Prostate gland (tissue), 2 donors: ENCODE measurements around the gene SNRK. TPM values are rescaled to one million over a fixed set of nuclear protein-coding genes. Genes with fewer than 3 reads are reported as not detected.
A peak's percentile ranks its signal among the peaks of the same experiment; 100 is the strongest.

Experiments
- DNase-seq: peaks from one replicate; pipeline ENCODE4 v3.0.0-alpha.2; 2019; ENCODE audit warnings: low spot score
- H3K27ac ChIP-seq, 2 donors: fragments of 200-600 bp; sonication (generic); 2 replicates each; pipeline ENCODE4 v1.5.1; 2017 to 2019
- H3K27me3 ChIP-seq: fragments of 200-600 bp; sonication (generic); replicated peaks from 2 replicates; pipeline ENCODE4 v1.5.1; 2019; ENCODE audit not compliant: insufficient read depth
- H3K36me3 ChIP-seq, 2 donors: fragments of 200-600 bp; sonication (generic); 1 replicate in 1 of 2; 2 replicates in 1 of 2; pipeline versions ENCODE4 v1.5.1 to v1.8.1; 2017 to 2019
- H3K4me1 ChIP-seq: fragments of 200-600 bp; sonication (generic); replicated peaks from 2 replicates; pipeline ENCODE4 v1.5.1; 2019
- H3K4me3 ChIP-seq, 2 donors: fragments of 200-600 bp; sonication (generic); 2 replicates each; pipeline ENCODE4 v1.5.1; 2017 to 2019
- H3K9me3 ChIP-seq: fragments of 200-600 bp; sonication (generic); 2 replicates; pipeline ENCODE4 v1.5.1; 2017
- POLR2A ChIP-seq: fragments of 450-650 bp; IDR thresholded peaks from one replicate; pipeline ENCODE4 v1.6.1; 2016; ENCODE audit warnings: antibody characterized with exemption, mild to moderate bottlenecking
- POLR2AphosphoS5 ChIP-seq: sonication (generic); formaldehyde crosslinking; IDR thresholded peaks from one replicate; pipeline ENCODE4 v1.6.1; 2017; ENCODE audit warnings: antibody characterized with exemption
- WGBS: methylation state at CpG from one replicate; pipeline ENCODE4 v1.1.5; 2018; 5-methylcytosine and 5-hydroxymethylcytosine counted together
- intact Hi-C: fragments of 100-400 bp; cut with DNase I; formaldehyde crosslinking; loops from one replicate; pipeline ENCODE4 v1.14.2; 2022
- total RNA-seq, 2 donors: library from RNA; depleted of rRNA; stranded (reverse); fragments of >200 nt; gene quantifications; one replicate each; pipeline ENCODE4 v1.1.0, GENCODE V29; 2016
- TF ChIP-seq, protein P1 (sequence below), 4 experiments: fragments of 200-600 bp in 2 of 4; fragments of 450-650 bp in 2 of 4; sonication (generic) in 2 of 4; IDR thresholded peaks; 1 replicate in 3 of 4; 2 replicates in 1 of 4; pipeline ENCODE4 v1.5.1; 2016 to 2019; ENCODE audit warnings: antibody characterized with exemption in 4 of 4, mild to moderate bottlenecking in 2 of 4, moderate library complexity in 2 of 4

Gene SNRK
- total RNA-seq, 2 donors from 2014 or later: 18.9 to 38.1 TPM

DNA sequence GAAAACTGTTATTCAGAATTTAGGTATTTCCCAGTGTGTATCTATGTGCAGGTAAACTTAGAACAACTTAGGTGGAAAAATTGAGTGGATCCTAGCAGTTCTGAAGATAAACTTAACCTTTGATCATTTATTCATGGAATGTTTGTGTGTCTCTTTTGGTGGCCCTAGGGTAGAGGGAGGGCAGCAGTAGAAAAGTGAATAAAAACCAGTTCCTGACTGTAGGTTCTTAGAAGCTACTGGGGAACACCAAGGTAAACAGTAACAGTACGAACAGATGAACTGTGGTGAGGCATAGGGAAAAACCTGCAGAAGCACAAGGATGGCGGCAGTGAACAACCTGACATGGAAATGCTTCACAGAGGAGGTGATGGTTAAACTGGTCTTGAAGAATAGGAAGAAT lies 2.5 kb downstream of the SNRK start:
- H3K36me3 ChIP-seq: no peaks in the 10 kb centered on the region
- no peaks in the 10 kb centered on the region for H3K27me3 ChIP-seq
- no peak for TF ChIP-seq POLR2A
- WGBS: 68% methylated on average over 2 of the region's 2 CpGs
- no peak for DNase-seq
- peak overlapping the region; percentile 36 to 88 for H3K27ac ChIP-seq
- no peaks in the 10 kb centered on the region for H3K9me3 ChIP-seq
- H3K4me3 ChIP-seq: peak overlapping the region in 1 of 2 donors; percentile 65
- intact Hi-C loops: loop anchor here (10.0 kb wide), 3 partner anchors 124 to 304 kb away; partner anchors contain the start of gene POMGNT2
- H3K4me1 ChIP-seq: no peaks in the 10 kb centered on the region

DNA sequence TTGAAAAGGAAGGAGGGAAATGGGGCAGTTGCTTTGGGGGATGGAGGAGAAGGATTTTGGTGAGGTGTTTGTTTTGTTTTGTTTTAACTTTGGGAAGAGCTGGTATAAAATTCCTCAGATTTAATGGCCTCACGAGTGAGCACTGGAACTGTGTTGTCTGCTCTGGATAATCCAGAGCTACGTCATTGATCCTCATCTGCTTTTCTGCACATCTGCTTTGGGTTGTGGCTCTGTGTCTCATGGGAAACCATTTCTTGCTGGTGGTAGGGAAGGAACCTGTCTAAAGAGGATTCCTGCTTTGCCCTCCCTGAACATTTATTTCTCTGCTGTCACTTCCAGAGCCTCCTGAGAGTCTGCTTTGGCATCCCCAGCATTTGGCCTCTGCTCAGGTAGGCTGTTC lies 3.1 kb downstream of the SNRK start:
- Histone ChIP-seq H3K4me3 (no peak overlapping the region), H3K27me3 (no peaks in the 10 kb centered on the region), H3K36me3 (no peaks in the 10 kb centered on the region), H3K4me1 (no peaks in the 10 kb centered on the region), H3K9me3 (no peaks in the 10 kb centered on the region), H3K27ac (peak overlapping the region in 1 of 2 donors; percentile 88)
- intact Hi-C loops: loop anchor here (10.0 kb wide), 3 partner anchors 125 to 305 kb away; partner anchors contain the start of gene POMGNT2
- 78% methylated on average over 2 of the region's 2 CpGs for WGBS
- DNase-seq: no peak
- no peak for TF ChIP-seq POLR2A
- TF ChIP-seq POLR2AphosphoS5: no peak
- TF ChIP-seq, protein P1, sequence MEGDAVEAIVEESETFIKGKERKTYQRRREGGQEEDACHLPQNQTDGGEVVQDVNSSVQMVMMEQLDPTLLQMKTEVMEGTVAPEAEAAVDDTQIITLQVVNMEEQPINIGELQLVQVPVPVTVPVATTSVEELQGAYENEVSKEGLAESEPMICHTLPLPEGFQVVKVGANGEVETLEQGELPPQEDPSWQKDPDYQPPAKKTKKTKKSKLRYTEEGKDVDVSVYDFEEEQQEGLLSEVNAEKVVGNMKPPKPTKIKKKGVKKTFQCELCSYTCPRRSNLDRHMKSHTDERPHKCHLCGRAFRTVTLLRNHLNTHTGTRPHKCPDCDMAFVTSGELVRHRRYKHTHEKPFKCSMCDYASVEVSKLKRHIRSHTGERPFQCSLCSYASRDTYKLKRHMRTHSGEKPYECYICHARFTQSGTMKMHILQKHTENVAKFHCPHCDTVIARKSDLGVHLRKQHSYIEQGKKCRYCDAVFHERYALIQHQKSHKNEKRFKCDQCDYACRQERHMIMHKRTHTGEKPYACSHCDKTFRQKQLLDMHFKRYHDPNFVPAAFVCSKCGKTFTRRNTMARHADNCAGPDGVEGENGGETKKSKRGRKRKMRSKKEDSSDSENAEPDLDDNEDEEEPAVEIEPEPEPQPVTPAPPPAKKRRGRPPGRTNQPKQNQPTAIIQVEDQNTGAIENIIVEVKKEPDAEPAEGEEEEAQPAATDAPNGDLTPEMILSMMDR (IDR thresholded peaks at IDR 0.05): no peak

DNA sequence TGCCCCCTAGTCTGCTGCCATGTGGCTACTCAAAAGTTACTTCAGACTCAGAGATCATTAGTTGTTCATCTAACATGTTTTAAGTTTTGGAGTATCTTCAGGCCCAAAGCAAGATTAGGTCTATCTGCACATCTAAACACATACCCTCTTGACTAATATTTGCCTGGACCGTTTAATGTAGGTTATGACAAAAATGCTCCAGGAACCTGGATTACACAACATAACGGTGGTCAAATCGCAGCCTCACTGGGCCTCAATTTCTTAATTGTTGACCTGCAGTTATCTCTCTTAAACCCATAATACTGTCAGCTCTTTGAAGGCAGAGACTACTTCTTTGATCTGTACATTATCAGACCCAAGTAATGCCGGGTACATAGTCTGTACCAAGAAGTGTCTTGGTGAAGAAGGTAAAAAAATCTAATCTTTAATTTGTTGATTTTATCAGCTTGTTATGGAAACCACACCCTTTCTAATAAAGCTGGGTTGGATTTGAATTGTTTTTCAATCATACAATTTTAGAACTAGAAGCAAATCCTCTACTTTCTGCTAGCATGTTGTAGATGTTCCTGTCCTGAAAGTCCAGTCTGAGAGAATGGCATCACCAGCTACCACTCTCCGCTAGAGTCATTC lies 3.6 kb downstream of the SNRK start:
- Histone ChIP-seq H3K4me3 (no peak overlapping the region), H3K27me3 (no peaks in the 10 kb centered on the region), H3K9me3 (no peaks in the 10 kb centered on the region), H3K36me3 (no peaks in the 10 kb centered on the region), H3K4me1 (no peaks in the 10 kb centered on the region), H3K27ac (peak overlapping the region in 1 of 2 donors; percentile 88)
- 64% methylated on average over 5 of the region's 5 CpGs for WGBS
- DNase-seq: no peak
- intact Hi-C loops: loop anchor here (10.0 kb wide), 3 partner anchors 125 to 305 kb away; partner anchors contain the start of gene POMGNT2
- TF ChIP-seq, protein P1 (IDR thresholded peaks at IDR 0.05): no peak
- no peak for TF ChIP-seq POLR2A
- no peak for TF ChIP-seq POLR2AphosphoS5

DNA sequence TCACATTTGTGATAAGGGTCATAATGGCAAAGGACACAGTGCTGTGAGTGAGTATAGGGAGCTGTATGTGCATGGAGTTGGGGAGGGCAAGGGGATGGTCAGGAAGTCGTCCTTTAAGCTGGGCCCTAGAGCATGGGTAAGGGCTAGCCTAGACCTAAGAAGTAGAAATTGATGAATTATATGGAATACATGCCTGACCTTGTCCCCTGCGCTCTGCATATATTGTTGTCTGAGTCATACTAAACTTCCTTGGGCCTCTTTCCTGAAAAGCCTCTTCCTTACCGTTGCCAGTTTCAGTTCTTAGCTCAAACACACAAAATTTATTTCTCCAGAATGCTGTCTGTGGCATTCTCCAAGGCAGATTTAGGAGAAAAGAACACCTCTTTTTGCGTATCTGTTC lies 4.6 kb downstream of the SNRK start:
- intact Hi-C loops: no loop called here
- no peaks in the 10 kb centered on the region for H3K4me1 ChIP-seq
- WGBS: 72% methylated on average over 4 of the region's 4 CpGs
- H3K9me3 ChIP-seq: no peaks in the 10 kb centered on the region
- no peak for DNase-seq
- H3K36me3 ChIP-seq: no peaks in the 10 kb centered on the region
- TF ChIP-seq POLR2AphosphoS5 (no peak), POLR2A (no peak)
- TF ChIP-seq, protein P1 (IDR thresholded peaks at IDR 0.05): no peak
- no peak overlapping the region for H3K27ac ChIP-seq
- no peaks in the 10 kb centered on the region for H3K27me3 ChIP-seq
- no peak overlapping the region for H3K4me3 ChIP-seq

DNA sequence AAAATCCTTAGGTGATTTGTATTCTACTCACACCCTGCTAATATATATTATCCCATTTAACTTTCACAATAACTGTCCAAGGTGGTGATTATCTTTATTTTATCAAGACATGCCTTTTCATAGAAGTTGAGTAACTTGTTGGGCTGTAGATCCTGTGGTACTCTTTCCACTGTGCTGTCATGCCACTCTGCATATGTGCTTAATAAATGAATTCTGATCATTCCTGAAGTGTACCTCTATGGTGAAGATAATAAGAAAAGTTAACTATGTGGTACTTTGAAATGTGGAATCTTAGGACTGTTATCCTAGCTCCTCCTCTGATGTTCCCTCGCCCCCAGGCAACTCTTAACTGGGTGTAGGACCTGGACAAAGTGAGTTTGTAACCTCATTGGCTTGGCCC lies 5.2 kb downstream of the SNRK start:
- 89% methylated on average over 1 of the region's 1 CpG for WGBS
- Histone ChIP-seq H3K4me3 (no peak overlapping the region), H3K36me3 (no peaks in the 10 kb centered on the region), H3K4me1 (no peaks in the 10 kb centered on the region), H3K27me3 (no peaks in the 10 kb centered on the region), H3K9me3 (no peaks in the 10 kb centered on the region), H3K27ac (no peak overlapping the region)
- intact Hi-C loops: no loop called here
- DNase-seq: no peak
- TF ChIP-seq POLR2AphosphoS5: no peak
- TF ChIP-seq POLR2A: no peak
- TF ChIP-seq, protein P1 (IDR thresholded peaks at IDR 0.05): no peak
